Measurements from ENCODE around the gene CPN2. TPM values are rescaled to one million over a fixed set of nuclear protein-coding genes. Genes with fewer than 3 reads are reported as not detected.

Gene CPN2
- total and polyA plus RNA-seq, 2 experiments from 2014 or later: 0.10 to 0.14 TPM

DNA sequence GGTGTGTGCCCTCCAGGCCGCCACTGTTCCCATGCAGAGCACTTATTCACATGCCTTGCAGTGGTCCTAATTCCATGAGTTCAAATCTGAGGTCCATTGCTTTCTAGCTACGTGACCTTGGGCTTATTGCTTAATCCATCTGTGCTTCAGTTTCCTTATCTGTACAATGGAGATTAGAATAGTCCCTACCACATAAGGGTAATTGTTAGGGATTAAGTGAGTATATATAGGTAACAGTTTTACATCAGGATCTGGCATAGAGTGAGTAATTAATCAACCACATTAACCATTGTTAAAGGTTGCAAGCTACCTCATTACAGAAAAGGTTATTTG, 7.6 kb downstream of the CPN2 start (continued):
- TF ChIP-seq, protein P1, sequence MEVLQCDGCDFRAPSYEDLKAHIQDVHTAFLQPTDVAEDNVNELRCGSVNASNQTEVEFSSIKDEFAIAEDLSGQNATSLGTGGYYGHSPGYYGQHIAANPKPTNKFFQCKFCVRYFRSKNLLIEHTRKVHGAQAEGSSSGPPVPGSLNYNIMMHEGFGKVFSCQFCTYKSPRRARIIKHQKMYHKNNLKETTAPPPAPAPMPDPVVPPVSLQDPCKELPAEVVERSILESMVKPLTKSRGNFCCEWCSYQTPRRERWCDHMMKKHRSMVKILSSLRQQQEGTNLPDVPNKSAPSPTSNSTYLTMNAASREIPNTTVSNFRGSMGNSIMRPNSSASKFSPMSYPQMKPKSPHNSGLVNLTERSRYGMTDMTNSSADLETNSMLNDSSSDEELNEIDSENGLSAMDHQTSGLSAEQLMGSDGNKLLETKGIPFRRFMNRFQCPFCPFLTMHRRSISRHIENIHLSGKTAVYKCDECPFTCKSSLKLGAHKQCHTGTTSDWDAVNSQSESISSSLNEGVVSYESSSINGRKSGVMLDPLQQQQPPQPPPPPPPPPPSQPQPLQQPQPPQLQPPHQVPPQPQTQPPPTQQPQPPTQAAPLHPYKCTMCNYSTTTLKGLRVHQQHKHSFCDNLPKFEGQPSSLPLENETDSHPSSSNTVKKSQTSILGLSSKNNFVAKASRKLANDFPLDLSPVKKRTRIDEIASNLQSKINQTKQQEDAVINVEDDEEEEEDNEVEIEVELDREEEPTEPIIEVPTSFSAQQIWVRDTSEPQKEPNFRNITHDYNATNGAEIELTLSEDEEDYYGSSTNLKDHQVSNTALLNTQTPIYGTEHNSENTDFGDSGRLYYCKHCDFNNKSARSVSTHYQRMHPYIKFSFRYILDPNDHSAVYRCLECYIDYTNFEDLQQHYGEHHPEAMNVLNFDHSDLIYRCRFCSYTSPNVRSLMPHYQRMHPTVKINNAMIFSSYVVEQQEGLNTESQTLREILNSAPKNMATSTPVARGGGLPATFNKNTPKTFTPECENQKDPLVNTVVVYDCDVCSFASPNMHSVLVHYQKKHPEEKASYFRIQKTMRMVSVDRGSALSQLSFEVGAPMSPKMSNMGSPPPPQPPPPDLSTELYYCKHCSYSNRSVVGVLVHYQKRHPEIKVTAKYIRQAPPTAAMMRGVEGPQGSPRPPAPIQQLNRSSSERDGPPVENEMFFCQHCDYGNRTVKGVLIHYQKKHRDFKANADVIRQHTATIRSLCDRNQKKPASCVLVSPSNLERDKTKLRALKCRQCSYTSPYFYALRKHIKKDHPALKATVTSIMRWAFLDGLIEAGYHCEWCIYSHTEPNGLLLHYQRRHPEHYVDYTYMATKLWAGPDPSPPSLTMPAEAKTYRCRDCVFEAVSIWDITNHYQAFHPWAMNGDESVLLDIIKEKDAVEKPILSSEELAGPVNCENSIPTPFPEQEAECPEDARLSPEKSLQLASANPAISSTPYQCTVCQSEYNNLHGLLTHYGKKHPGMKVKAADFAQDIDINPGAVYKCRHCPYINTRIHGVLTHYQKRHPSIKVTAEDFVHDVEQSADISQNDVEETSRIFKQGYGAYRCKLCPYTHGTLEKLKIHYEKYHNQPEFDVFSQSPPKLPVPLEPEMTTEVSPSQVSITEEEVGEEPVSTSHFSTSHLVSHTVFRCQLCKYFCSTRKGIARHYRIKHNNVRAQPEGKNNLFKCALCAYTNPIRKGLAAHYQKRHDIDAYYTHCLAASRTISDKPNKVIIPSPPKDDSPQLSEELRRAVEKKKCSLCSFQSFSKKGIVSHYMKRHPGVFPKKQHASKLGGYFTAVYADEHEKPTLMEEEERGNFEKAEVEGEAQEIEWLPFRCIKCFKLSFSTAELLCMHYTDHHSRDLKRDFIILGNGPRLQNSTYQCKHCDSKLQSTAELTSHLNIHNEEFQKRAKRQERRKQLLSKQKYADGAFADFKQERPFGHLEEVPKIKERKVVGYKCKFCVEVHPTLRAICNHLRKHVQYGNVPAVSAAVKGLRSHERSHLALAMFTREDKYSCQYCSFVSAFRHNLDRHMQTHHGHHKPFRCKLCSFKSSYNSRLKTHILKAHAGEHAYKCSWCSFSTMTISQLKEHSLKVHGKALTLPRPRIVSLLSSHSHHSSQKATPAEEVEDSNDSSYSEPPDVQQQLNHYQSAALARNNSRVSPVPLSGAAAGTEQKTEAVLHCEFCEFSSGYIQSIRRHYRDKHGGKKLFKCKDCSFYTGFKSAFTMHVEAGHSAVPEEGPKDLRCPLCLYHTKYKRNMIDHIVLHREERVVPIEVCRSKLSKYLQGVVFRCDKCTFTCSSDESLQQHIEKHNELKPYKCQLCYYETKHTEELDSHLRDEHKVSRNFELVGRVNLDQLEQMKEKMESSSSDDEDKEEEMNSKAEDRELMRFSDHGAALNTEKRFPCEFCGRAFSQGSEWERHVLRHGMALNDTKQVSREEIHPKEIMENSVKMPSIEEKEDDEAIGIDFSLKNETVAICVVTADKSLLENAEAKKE (CRISPR knock-in tag; IDR thresholded peaks at IDR 0.05): no peak
- no peak for TF ChIP-seq CREB1 (CRISPR knock-in tag; IDR thresholded peaks at IDR 0.05; ENCODE audit: low read depth)
- TF ChIP-seq EZH2phosphoT487 (IDR thresholded peaks at IDR 0.05; ENCODE audit: unreplicated experiment): no peak
- TF ChIP-seq, protein P2, sequence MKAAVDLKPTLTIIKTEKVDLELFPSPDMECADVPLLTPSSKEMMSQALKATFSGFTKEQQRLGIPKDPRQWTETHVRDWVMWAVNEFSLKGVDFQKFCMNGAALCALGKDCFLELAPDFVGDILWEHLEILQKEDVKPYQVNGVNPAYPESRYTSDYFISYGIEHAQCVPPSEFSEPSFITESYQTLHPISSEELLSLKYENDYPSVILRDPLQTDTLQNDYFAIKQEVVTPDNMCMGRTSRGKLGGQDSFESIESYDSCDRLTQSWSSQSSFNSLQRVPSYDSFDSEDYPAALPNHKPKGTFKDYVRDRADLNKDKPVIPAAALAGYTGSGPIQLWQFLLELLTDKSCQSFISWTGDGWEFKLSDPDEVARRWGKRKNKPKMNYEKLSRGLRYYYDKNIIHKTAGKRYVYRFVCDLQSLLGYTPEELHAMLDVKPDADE (IDR thresholded peaks at IDR 0.05): no peak
- no peak for TF ChIP-seq EZH2 (IDR thresholded peaks at IDR 0.05; ENCODE audit: low read depth, unreplicated experiment)

DNA sequence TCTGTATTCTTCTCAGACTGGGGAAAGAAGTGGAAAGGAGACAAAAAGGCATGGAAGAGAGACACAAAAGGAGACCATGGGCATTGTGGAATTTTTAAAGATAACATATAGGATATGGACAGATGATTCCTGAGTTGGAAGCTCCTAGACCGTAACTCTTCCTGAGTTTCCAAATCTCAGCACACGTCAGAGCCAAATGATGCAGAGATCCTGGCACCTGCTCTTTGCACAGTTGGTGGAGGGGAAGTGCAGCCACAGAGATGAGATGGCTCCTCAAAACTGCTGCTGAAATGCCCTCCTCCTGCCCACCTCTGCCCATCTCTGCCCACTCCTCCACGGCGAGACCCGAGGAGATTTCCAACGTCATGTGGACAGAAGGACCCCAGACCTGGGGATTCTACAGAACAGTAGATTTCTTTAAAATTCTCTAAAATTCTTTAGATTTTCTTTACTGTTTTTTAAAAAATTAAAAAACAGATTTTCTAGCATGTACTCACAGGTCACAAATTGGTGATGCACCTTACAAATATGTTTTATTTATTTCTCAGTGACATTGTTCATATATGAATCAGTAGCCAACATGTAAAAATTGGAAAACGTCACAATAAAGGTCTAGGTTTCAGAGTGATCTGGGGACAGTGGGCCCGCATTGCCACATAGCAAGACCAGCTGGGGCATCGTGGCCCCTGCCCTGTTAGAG, 8.1 kb downstream of the CPN2 start:
- Histone ChIP-seq H3K4me1 (ENCODE audit: insufficient read depth) (peaks cover 19% of the 10 kb centered on the region), H3K27ac (ENCODE audit: low read depth) (no peak overlapping the region), H3K27me3 (ENCODE audit: insufficient read depth) (peaks cover 12% of the 10 kb centered on the region; the same call in 1 of the 2 replicates), H3K4me3 (no peak overlapping the region), H3K9me2 (ENCODE audit: insufficient read depth) (no peaks in the 10 kb centered on the region), H3K4me2 (no peak overlapping the region), H3K36me3 (ENCODE audit: insufficient read depth) (no peaks in the 10 kb centered on the region), H3F3A (replicated peaks; ENCODE audit: low read depth) (no peaks in the 10 kb centered on the region), H4K20me1 (replicated peaks; ENCODE audit: insufficient read depth) (no peaks in the 10 kb centered on the region), H2AFZ (no peak overlapping the region), H3K79me2 (replicated peaks; ENCODE audit: insufficient read depth) (no peaks in the 10 kb centered on the region)
- H3K9me3 Mint-ChIP-seq: no peaks in the 10 kb centered on the region
- H3K27me3 Mint-ChIP-seq (ENCODE audit: insufficient read depth, low read depth, poor library complexity): peaks cover 23% of the 10 kb centered on the region
- TF ChIP-seq ZNF114 (CRISPR knock-in tag; IDR thresholded peaks at IDR 0.05) (no peak), ZNF331 (CRISPR knock-in tag; IDR thresholded peaks at IDR 0.05; ENCODE audit: low read depth) (no peak)
- TF ChIP-seq, protein P3, sequence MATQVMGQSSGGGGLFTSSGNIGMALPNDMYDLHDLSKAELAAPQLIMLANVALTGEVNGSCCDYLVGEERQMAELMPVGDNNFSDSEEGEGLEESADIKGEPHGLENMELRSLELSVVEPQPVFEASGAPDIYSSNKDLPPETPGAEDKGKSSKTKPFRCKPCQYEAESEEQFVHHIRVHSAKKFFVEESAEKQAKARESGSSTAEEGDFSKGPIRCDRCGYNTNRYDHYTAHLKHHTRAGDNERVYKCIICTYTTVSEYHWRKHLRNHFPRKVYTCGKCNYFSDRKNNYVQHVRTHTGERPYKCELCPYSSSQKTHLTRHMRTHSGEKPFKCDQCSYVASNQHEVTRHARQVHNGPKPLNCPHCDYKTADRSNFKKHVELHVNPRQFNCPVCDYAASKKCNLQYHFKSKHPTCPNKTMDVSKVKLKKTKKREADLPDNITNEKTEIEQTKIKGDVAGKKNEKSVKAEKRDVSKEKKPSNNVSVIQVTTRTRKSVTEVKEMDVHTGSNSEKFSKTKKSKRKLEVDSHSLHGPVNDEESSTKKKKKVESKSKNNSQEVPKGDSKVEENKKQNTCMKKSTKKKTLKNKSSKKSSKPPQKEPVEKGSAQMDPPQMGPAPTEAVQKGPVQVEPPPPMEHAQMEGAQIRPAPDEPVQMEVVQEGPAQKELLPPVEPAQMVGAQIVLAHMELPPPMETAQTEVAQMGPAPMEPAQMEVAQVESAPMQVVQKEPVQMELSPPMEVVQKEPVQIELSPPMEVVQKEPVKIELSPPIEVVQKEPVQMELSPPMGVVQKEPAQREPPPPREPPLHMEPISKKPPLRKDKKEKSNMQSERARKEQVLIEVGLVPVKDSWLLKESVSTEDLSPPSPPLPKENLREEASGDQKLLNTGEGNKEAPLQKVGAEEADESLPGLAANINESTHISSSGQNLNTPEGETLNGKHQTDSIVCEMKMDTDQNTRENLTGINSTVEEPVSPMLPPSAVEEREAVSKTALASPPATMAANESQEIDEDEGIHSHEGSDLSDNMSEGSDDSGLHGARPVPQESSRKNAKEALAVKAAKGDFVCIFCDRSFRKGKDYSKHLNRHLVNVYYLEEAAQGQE (IDR thresholded peaks at IDR 0.05; ENCODE audit: unreplicated experiment): no peak
- no peaks in the 10 kb centered on the region for H3K36me3 Mint-ChIP-seq (ENCODE audit: low read depth)
- no peak overlapping the region for H3K4me3 Mint-ChIP-seq
- DNase-seq (ENCODE audit: low spot score): no peak
- no peak for ATAC-seq
- H3K27ac Mint-ChIP-seq: no peak overlapping the region
- peaks cover 23% of the 10 kb centered on the region for H3K4me1 Mint-ChIP-seq

All from GM23338 (cell line).